Measurements from ENCODE around the gene TTC21A.

GRCh38 chr3:39169712-39170111, 62.2 kb downstream of the TTC21A start:
- TF ChIP-seq POLR2A (IDR thresholded peaks at IDR 0.05), result no peak
- TF ChIP-seq CTCF (IDR thresholded peaks at IDR 0.05), result no peak
